PC-9 (cell line): ENCODE results near the gene CARNS1.

ENCODE experiments used
- CTCF ChIP-seq: fragments of 200-600 bp; sonication (generic); conservative IDR thresholded peaks from 2 replicates; pipeline ENCODE4 v1.6.1; 2017; ENCODE audit warnings: mixed run types, antibody characterized with exemption, mild to moderate bottlenecking, moderate library complexity
- EZH2 ChIP-seq: fragments of 200-600 bp; sonication (generic); IDR thresholded peaks from 2 replicates; pipeline ENCODE4 v1.8.0; 2017; ENCODE audit warnings: antibody characterized with exemption, low read depth

GRCh38 chr11:67420646-67421429, 5.4 kb downstream of the CARNS1 start:
- TF ChIP-seq CTCF (no peak), EZH2 (no peak)
